SK-N-SH (cell line): ENCODE measurements around the gene OLFM1.

Experiments used
- EZH2phosphoT487 ChIP-seq: fragments of 200-600 bp; sonication (generic); IDR thresholded peaks from 2 replicates; pipeline ENCODE4 v1.6.1; 2017; ENCODE audit warnings: low read depth, mixed run types, mild to moderate bottlenecking, antibody characterized with exemption, moderate library complexity, borderline replicate concordance
- MAX ChIP-seq: IDR thresholded peaks from 2 replicates; pipeline ENCODE4 v1.4.0; 2012; ENCODE audit warnings: low read depth
- SMC3 ChIP-seq: IDR thresholded peaks from 2 replicates; pipeline ENCODE4 v1.6.1; 2012; ENCODE audit warnings: low read depth, low read length, improper control_type of control experiment
- TAF1 ChIP-seq: IDR thresholded peaks from 2 replicates; pipeline ENCODE4 v1.6.1; 2012; ENCODE audit warnings: low read depth, mild to moderate bottlenecking, low read length, moderate library complexity, borderline replicate concordance
- TF ChIP-seq, protein P1 (sequence below): fragments of 200-600 bp; sonication (generic); IDR thresholded peaks from 2 replicates; pipeline ENCODE4 v1.6.1; 2017; ENCODE audit warnings: antibody characterized with exemption, mild to moderate bottlenecking, moderate library complexity
- TF ChIP-seq, protein P2 (sequence below): IDR thresholded peaks from 2 replicates; pipeline ENCODE4 v1.6.1; 2012; ENCODE audit warnings: mild to moderate bottlenecking, low read depth, low read length, moderate library complexity

DNA sequence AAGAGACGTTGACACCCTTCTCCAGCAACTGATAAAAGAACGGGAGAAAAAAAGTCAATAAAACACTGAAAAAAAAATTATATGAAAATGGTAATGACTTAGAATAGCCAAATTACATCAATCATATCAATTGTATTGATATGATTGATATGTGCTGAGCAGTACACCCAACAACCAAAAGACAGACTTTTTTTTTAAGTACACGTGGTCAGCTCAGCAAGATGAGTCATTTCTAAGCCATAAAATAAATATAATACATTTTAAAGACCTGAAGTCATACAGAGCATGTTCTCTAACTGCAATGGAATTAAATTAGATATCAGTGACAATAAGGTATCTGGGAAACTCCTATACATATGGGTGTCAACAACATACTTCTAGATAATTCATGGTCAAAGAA is 30.9 kb upstream of the OLFM1 start:
- TF ChIP-seq, protein P1, sequence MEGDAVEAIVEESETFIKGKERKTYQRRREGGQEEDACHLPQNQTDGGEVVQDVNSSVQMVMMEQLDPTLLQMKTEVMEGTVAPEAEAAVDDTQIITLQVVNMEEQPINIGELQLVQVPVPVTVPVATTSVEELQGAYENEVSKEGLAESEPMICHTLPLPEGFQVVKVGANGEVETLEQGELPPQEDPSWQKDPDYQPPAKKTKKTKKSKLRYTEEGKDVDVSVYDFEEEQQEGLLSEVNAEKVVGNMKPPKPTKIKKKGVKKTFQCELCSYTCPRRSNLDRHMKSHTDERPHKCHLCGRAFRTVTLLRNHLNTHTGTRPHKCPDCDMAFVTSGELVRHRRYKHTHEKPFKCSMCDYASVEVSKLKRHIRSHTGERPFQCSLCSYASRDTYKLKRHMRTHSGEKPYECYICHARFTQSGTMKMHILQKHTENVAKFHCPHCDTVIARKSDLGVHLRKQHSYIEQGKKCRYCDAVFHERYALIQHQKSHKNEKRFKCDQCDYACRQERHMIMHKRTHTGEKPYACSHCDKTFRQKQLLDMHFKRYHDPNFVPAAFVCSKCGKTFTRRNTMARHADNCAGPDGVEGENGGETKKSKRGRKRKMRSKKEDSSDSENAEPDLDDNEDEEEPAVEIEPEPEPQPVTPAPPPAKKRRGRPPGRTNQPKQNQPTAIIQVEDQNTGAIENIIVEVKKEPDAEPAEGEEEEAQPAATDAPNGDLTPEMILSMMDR: no peak
- TF ChIP-seq MAX (no peak), EZH2phosphoT487 (no peak), SMC3 (no peak), TAF1 (no peak)
- TF ChIP-seq, protein P2, sequence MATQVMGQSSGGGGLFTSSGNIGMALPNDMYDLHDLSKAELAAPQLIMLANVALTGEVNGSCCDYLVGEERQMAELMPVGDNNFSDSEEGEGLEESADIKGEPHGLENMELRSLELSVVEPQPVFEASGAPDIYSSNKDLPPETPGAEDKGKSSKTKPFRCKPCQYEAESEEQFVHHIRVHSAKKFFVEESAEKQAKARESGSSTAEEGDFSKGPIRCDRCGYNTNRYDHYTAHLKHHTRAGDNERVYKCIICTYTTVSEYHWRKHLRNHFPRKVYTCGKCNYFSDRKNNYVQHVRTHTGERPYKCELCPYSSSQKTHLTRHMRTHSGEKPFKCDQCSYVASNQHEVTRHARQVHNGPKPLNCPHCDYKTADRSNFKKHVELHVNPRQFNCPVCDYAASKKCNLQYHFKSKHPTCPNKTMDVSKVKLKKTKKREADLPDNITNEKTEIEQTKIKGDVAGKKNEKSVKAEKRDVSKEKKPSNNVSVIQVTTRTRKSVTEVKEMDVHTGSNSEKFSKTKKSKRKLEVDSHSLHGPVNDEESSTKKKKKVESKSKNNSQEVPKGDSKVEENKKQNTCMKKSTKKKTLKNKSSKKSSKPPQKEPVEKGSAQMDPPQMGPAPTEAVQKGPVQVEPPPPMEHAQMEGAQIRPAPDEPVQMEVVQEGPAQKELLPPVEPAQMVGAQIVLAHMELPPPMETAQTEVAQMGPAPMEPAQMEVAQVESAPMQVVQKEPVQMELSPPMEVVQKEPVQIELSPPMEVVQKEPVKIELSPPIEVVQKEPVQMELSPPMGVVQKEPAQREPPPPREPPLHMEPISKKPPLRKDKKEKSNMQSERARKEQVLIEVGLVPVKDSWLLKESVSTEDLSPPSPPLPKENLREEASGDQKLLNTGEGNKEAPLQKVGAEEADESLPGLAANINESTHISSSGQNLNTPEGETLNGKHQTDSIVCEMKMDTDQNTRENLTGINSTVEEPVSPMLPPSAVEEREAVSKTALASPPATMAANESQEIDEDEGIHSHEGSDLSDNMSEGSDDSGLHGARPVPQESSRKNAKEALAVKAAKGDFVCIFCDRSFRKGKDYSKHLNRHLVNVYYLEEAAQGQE: no peak
